ENCODE measurements around the gene LEF1. TPM values are rescaled to one million over a fixed set of nuclear protein-coding genes. Genes with fewer than 3 reads are reported as not detected.

LEF1 gene
- total RNA-seq, 2 donors from 2014 or later, result 2.3 to 3.0 TPM

GRCh38 chr4:108119199-108119800 lies 49.4 kb downstream of the LEF1 start:
- no peak for DNase-seq (ENCODE audit: low spot score)
- intact Hi-C loops (cut with DNase I), result no loop called here

- intact Hi-C loops (cut with DNase I), result no loop called here
- DNase-seq (ENCODE audit: low spot score), result no peak
Observed at GRCh38 chr4:108118505-108118904, 50.2 kb downstream of the LEF1 start.

- DNase-seq (ENCODE audit: low spot score), result no peak
- intact Hi-C loops (cut with DNase I), result no loop called here
Observed at GRCh38 chr4:108117418-108118182, 51.1 kb downstream of the LEF1 start.

GRCh38 chr4:108116423-108117168 lies 52.1 kb downstream of the LEF1 start:
- intact Hi-C loops (cut with DNase I), result no loop called here
- no peak for DNase-seq (ENCODE audit: low spot score)

GRCh38 chr4:108115168-108115526 lies 53.6 kb downstream of the LEF1 start:
- no peak for DNase-seq (ENCODE audit: low spot score)
- intact Hi-C loops (cut with DNase I), result no loop called here

- intact Hi-C loops (cut with DNase I), result no loop called here
- DNase-seq (ENCODE audit: low spot score), result no peak
Observed at GRCh38 chr4:108114503-108114902, 54.2 kb downstream of the LEF1 start.

- no peak for DNase-seq (ENCODE audit: low spot score)
- intact Hi-C loops (cut with DNase I), result no loop called here
Observed at GRCh38 chr4:108113229-108113628, 55.5 kb downstream of the LEF1 start.

- DNase-seq (ENCODE audit: low spot score), result no peak
- intact Hi-C loops (cut with DNase I), result no loop called here
Observed at GRCh38 chr4:108111781-108112180, 57.0 kb downstream of the LEF1 start.

GRCh38 chr4:108110450-108110849 lies 58.3 kb downstream of the LEF1 start:
- no peak for DNase-seq (ENCODE audit: low spot score)
- intact Hi-C loops (cut with DNase I), result no loop called here

GRCh38 chr4:108109997-108110416 lies 58.7 kb downstream of the LEF1 start:
- intact Hi-C loops (cut with DNase I), result no loop called here
- no peak for DNase-seq (ENCODE audit: low spot score)

GRCh38 chr4:108109111-108109510 lies 59.6 kb downstream of the LEF1 start:
- intact Hi-C loops (cut with DNase I), result no loop called here
- no peak for DNase-seq (ENCODE audit: low spot score)

- intact Hi-C loops (cut with DNase I), result no loop called here
Observed at GRCh38 chr4:108107729-108108382, 60.9 kb downstream of the LEF1 start.

GRCh38 chr4:108107101-108107500 lies 61.6 kb downstream of the LEF1 start:
- no peak for DNase-seq (ENCODE audit: low spot score)
- intact Hi-C loops (cut with DNase I), result no loop called here

More at GRCh38 chr4:108107729-108108382, 60.9 kb downstream of the LEF1 start:
- DNase-seq (ENCODE audit: low spot score), result no peak

GRCh38 chr4:108106186-108106585 lies 62.5 kb downstream of the LEF1 start:
- no peak for DNase-seq (ENCODE audit: low spot score)
- intact Hi-C loops (cut with DNase I), result no loop called here

GRCh38 chr4:108103099-108103862 lies 65.5 kb downstream of the LEF1 start:
- DNase-seq (ENCODE audit: low spot score), result no peak

GRCh38 chr4:108100827-108101226 lies 67.9 kb downstream of the LEF1 start:
- no peak for DNase-seq (ENCODE audit: low spot score)
- intact Hi-C loops (cut with DNase I), result no loop called here

More at GRCh38 chr4:108103099-108103862, 65.5 kb downstream of the LEF1 start:
- intact Hi-C loops (cut with DNase I), result no loop called here

- no peak for DNase-seq (ENCODE audit: low spot score)
- intact Hi-C loops (cut with DNase I), result no loop called here
Observed at GRCh38 chr4:108099838-108100237, 68.9 kb downstream of the LEF1 start.

- DNase-seq (ENCODE audit: low spot score), result no peak
- intact Hi-C loops (cut with DNase I), result no loop called here
Observed at GRCh38 chr4:108097990-108098553, 70.7 kb downstream of the LEF1 start.

- no peak for DNase-seq (ENCODE audit: low spot score)
- intact Hi-C loops (cut with DNase I), result no loop called here
Observed at GRCh38 chr4:108094923-108095482, 73.7 kb downstream of the LEF1 start.

Data from posterior vena cava (tissue), 2 donors.